GM18502 (cell line): Measurements from ENCODE around the gene MPPE1.
"Not testable (repeated sequence)": the region's sequence is repeated elsewhere in the genome, so short reads cannot be mapped to it uniquely, and the experiment has no call there.

Source experiments
- ATAC-seq: cut with Tn5 transposase; IDR thresholded peaks from one replicate; pipeline ENCODE4 v1.9.1; 2021; ENCODE audit warnings: mild to moderate bottlenecking; ENCODE audit not compliant: unreplicated experiment, poor library complexity

Gene MPPE1

GRCh38 chr18:11932393-11932792 is 24.3 kb upstream of the MPPE1 start:
- ATAC-seq, result no peak

GRCh38 chr18:11927497-11927896 is 19.4 kb upstream of the MPPE1 start:
- ATAC-seq, result no peak

DNA sequence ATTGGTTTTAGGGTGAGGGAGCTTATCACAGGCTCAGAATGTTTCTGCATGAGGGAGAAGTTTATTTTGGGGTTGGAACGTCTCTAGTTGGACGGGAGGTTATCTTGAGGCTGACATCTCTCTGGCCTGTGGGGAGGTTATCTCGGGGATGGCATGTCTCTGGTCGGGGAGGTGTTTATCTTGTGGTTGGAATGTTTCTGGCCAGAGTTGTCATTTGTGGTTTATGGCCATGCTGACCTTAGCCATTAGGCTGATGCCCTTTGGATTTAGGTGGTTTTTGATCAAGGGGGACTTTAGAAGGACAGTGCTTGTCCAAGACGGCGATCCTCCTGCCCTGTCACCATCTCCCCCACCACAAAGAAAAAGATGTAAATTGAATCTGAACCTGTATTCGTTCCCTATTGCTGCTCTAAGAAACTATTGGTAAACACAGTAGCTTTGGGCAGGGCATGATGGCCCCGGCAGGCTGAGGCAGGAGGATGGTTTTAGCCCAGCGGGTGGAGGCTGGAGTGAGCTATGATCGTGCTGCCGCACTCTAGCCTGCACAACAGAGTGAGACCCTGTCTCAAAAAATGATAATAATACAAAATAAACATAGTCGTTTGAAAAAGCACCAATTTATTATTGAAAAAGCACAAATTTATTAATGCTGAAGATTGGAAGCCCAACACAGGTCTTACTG is 17.8 kb upstream of the MPPE1 start:
- no peak for ATAC-seq

DNA sequence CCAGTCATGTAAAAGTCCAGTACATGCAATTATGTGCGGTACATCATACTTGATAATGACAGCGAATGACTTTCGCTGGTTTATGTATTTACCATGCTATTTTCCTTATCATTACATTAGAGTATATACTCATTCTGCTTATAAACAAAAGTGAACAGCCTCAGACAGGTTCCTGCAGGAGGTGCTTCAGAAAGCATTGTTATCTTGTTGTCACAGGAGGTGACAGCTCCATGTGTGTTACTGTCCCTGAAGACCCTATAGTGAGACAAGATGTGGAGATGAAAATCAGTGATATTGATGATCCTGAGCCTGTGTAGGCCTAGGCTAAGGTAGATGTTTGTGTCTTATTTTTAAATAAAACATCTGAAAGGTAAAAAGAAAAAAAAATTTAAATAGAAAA is 15.3 kb upstream of the MPPE1 start:
- no peak for ATAC-seq

- ATAC-seq, result not testable (repeated sequence)
These were observed 11.4 kb upstream of the MPPE1 start for GRCh38 chr18:11919522-11919921.

- not testable (repeated sequence) for ATAC-seq
These were observed 8.8 kb upstream of the MPPE1 start for GRCh38 chr18:11916880-11917279.

DNA sequence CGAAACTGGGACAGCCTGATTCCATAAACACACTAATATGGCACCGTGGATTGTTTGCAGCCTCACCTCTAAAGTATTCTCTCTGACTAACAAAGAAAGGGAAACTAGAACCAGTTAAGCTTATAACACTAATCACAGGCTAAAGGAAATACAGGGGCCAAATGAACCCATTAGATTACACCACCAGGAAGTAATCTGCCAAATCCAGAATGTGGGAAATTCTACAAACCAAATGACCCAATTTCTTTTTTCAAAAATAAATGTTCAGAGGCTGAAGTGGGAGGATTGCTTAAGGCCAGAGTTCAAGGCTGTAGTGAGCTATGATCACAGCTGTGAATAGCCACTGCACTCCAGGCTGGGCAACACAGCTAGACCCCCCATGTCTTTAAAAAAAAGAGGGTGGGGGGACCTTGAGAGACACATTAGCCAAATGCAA is 1.5 kb upstream of the MPPE1 start:
- ATAC-seq, result no peak

DNA sequence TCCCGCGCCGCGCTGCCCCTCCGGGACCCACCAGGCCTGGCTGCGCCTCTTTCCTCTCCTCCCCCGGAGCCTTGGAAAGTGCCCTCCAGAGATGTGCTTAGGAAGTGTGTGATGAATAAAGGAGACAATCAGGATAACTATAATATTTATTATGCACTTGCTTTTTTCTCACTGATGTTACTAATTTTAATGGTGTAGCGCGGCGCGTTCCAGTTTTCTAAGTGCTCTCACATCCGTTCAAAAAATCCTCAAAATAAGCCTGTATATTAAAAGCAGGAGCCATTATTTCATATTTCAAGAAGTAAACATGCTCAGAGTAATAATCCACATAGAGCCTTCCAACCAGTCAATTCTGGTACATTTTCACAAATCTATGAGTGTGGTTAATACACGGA is 941 bp upstream of the MPPE1 start:
- ATAC-seq, result peak; percentile 31

DNA sequence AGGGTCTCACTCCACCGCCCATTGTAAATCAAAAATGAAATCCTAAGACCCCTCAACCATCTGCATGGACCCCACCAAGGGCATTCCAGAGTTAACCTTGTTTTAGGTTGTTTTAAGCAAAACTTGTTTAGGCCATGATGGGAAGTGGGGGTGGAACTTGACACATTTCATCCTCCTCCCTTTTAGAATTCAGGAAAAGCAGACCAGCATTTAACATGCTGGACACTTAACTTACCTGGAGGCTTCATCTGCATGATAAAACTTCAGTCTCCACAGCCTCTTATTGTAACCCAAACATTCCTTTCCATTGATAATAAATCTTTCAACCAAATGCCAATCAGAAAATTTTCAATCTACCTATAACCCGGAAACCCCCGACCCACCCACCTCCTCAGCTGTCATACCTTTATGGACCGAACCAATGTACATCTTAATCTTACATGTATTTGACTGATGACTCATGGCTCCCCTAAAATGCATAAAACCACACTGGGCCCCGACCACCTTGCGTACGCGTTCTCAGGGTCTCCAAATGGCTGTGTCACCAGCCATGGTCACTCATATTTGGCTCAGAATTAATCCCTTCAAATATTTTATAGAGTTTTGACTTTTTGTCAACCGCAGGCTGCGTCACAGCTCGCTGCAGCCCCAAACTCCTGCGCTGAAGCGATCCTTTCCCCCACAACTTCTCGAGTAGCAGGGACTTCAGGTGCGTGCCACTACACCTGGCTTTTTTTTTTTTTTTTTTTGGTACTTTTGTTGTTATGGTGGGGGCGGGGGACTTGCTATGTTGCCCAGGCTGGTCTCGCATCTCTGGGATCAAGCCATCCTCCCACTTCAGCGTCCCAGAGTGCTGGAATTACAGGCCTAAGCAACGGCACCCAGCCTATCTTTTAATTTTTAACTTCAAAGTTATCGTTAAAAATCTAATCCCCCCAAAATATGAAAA is 917 bp downstream of the MPPE1 start:
- no peak for ATAC-seq

- no peak for ATAC-seq
These were observed 1.9 kb downstream of the MPPE1 start for GRCh38 chr18:11906176-11906575.

GRCh38 chr18:11905613-11906012 is 2.5 kb downstream of the MPPE1 start:
- no peak for ATAC-seq

DNA sequence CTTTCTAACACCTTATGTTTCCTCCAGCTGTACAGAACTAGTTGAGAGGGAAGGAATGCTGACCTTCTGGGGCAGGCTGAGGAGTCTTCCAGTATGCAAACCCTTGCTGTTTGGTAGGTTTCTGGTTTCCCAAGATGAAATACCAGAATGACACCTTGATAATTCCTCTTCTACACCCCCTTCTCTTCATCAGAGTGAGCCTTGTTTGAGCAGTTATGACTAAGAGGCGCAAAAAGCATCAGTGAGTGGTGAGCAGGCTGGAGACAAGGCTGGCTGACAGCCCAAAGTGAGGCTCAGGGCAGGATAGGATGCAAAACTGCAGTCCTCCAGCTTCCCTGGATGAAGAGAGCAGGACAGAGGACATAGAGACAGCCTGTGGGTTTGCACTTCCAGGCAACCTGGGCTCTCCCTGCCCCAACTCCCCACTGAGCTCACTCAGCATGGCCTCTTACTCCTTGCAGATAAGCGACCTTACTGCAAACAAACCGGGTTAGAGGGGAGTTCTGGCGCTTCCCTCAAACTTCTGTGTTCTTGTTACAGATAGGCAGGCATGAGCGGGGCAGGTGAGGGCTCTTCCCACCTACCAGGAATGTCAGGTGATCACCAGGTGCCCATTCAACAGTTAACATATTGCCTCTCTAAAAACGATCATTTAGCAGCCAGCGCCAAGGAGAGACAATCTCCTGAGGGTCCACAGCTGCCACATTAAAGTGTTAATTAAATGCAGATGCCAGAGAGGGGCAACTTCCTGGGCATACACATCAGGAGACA is 5.4 kb downstream of the MPPE1 start:
- ATAC-seq, result no peak

- ATAC-seq, result no peak
These were observed 6.2 kb downstream of the MPPE1 start for GRCh38 chr18:11901826-11902438.

DNA sequence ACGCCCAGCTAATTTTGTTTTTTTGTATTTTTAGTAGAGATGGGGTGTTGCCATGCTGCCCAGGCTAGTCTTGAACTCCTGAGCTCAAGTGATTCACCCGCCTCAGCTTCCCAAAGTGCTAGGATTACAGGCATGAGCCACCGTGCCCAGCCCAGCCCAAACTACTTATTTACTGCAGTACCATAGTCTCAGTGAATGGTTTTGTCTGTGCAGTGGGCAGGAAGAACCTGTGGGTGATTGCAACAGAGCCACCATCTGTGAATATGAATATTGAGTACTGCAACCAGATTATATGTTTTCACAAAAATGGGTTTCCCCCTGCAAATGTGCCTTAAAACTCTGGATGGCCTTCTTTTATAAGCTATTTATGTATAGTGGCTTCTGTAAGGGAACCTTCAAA is 9.1 kb downstream of the MPPE1 start:
- no peak for ATAC-seq

GRCh38 chr18:11897781-11898180 is 10.3 kb downstream of the MPPE1 start:
- no peak for ATAC-seq

DNA sequence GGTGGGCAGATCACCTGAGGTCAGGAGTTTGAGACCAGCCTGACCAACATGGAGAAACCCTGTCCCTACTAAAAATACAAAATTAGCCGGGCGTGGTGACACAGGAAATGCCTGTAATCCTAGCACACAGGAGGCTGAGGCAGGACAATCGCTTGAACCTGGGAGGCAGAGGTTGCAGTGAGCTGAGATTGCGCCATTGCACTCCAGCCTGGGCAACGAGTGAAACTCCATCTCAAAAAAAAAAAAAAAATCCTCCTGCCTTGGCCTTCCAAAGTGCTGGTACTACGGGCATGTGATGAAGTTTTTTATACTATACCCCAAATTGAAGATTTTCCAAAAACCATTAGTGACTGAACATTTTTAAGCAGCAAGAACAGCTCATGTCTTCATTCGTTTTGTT is 15.7 kb downstream of the MPPE1 start:
- not testable (repeated sequence) for ATAC-seq

- ATAC-seq, result no peak
These were observed 16.4 kb downstream of the MPPE1 start for GRCh38 chr18:11891737-11892136.

DNA sequence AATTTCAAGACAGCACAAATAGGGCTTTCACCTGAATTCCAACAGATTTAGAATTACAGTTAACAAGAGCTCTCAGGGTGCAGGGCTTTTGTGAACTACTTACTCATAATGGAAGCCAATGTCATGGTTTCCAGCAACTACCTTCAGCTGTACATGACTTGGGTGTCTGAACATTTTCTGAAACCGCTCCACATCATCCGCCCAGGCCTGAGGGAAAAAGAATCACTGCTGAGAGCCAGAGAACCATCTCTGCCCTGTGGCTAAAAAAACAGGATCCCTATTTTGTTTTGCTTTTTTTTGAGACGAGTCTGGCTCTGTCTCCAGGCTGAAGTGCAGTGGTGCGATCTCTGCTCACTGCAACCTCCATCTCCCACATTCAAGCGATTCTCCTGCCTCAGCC is 18.8 kb downstream of the MPPE1 start:
- ATAC-seq, result no peak

GRCh38 chr18:11888726-11889125 is 19.4 kb downstream of the MPPE1 start:
- ATAC-seq, result no peak

DNA sequence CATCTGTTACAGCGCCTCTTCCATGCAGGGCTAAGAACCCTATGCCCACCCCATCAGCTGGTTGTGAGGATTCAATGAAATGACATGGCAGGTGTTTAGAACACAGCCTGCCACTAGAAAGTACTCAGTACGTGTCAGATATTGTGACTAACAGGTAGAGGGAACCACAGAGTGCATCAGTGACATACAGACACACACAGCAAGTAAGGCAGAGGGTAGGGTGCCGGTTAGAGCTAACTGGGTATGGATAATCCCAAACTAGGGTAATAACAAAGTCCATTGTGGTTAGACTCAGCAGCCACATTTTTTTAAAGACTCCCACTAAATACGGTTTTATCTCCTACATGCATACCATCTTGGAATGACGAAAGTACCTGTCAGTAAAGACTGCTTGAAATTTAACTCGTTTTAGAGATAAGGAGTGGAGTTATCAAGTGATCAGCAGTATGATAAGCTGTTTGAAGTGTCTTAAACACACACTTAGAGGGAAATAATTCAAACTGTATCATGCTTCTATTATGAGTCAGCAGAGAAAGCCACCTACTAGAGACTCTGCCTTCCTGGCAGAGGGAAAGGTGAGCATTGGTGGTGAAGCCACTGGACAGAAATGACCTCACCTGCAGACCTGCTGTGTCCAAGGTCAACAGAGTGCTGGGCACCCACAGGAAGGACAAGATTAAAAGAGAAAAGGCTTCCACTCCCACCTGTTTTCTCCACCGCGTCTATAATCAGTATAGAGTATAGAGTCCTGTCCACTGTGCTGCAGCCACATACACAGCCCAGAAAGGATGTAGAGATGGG is 20.6 kb downstream of the MPPE1 start:
- ATAC-seq, result no peak
